Endothelial cell (in vitro differentiated cells): ENCODE measurements around the gene ZDHHC18. TPM values are rescaled to one million over a fixed set of nuclear protein-coding genes. Genes with fewer than 3 reads are reported as not detected.

ENCODE experiments used
- DNase-seq: peaks from one replicate; pipeline ENCODE4 v3.0.0; 2021; ENCODE audit warnings: low spot score
- H3K27ac Mint-ChIP-seq: one replicate; pipeline ENCODE4 v1.8.0; 2021; ENCODE audit warnings: mixed read lengths, inconsistent platforms; ENCODE audit not compliant: unreplicated experiment
- H3K27me3 Mint-ChIP-seq: one replicate; pipeline ENCODE4 v1.8.0; 2021; ENCODE audit warnings: mild to moderate bottlenecking, moderate library complexity, mixed read lengths, inconsistent platforms; ENCODE audit not compliant: unreplicated experiment
- H3K36me3 Mint-ChIP-seq: one replicate; pipeline ENCODE4 v1.8.0; 2021; ENCODE audit warnings: mild to moderate bottlenecking, low read depth, mixed read lengths, inconsistent platforms; ENCODE audit not compliant: unreplicated experiment
- H3K4me1 Mint-ChIP-seq: one replicate; pipeline ENCODE4 v1.8.0; 2021; ENCODE audit warnings: mild to moderate bottlenecking, mixed read lengths, inconsistent platforms; ENCODE audit not compliant: unreplicated experiment
- H3K4me3 Mint-ChIP-seq: one replicate; pipeline ENCODE4 v1.8.0; 2021; ENCODE audit warnings: mild to moderate bottlenecking, mixed read lengths, inconsistent platforms; ENCODE audit not compliant: unreplicated experiment
- H3K9me3 Mint-ChIP-seq: one replicate; pipeline ENCODE4 v1.8.0; 2021; ENCODE audit warnings: mixed read lengths, inconsistent platforms; ENCODE audit not compliant: unreplicated experiment
- total RNA-seq: library from RNA; stranded (reverse); fragmentation: NEBNext Ultra II Directional; extraction: Animal tissue kit (Norgen Biotek cat#: 25700); gene quantifications from one replicate; pipeline ENCODE4 v1.2.1, GENCODE V29; 2021; ENCODE audit not compliant: unreplicated experiment
- TF ChIP-seq, protein P1 (sequence below): fragments of 200-600 bp; sonication (generic); IDR thresholded peaks from one replicate; pipeline ENCODE4 v1.5.0; 2021; ENCODE audit warnings: antibody characterized with exemption; ENCODE audit not compliant: unreplicated experiment

The ZDHHC18 gene
- total RNA-seq, 1 donor from 2014 or later: 32.4 TPM

DNA sequence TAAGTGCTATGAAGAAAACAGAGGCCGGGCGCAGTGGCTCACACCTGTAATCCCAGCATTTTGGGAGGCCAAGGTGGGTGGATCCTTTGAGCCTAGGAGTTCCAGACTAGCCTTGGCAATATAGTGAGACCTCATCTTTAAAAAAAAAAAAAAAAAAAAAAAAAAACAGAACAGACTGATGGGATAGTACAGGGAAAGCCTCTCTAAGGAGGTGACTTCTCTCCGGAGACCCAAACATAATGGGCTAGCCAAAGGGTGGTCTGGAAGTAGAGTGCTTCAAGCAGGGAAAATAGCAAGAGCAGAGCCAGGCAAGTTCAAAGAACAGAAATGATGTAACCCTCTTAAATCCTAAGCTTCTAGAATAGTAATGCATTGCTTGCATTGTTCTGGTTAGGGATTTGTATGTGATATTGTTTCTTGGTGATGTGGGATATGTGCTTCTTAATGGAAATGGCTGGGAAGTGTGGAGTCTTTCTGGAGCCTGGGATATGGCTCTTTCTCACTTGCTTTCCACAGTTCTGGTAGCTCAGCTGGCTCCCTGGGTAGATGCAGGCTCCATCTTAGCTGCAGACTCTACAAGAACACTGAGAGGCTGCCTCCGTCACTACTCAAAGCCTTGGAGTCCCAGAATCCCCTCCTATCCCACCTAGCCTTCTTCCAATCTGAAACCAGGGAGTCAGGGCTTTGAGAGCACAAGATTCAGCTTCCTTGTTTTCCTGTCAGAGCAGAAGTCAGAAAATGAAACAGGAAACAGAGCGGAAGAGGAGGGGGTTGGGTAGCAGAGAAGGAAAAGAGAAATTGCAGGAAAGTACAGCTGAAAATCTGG lies 40.7 kb upstream of the ZDHHC18 start:
- Mint-ChIP-seq H3K4me3 (peak overlapping the region; percentile 97), H3K4me1 (peaks cover 57% of the 10 kb centered on the region), H3K36me3 (peaks cover 10% of the 10 kb centered on the region), H3K27me3 (peaks cover 17% of the 10 kb centered on the region), H3K27ac (peak overlapping the region; percentile 99), H3K9me3 (no peaks in the 10 kb centered on the region)
- TF ChIP-seq, protein P1, sequence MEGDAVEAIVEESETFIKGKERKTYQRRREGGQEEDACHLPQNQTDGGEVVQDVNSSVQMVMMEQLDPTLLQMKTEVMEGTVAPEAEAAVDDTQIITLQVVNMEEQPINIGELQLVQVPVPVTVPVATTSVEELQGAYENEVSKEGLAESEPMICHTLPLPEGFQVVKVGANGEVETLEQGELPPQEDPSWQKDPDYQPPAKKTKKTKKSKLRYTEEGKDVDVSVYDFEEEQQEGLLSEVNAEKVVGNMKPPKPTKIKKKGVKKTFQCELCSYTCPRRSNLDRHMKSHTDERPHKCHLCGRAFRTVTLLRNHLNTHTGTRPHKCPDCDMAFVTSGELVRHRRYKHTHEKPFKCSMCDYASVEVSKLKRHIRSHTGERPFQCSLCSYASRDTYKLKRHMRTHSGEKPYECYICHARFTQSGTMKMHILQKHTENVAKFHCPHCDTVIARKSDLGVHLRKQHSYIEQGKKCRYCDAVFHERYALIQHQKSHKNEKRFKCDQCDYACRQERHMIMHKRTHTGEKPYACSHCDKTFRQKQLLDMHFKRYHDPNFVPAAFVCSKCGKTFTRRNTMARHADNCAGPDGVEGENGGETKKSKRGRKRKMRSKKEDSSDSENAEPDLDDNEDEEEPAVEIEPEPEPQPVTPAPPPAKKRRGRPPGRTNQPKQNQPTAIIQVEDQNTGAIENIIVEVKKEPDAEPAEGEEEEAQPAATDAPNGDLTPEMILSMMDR: no peak
- DNase-seq: peak; percentile 19

DNA sequence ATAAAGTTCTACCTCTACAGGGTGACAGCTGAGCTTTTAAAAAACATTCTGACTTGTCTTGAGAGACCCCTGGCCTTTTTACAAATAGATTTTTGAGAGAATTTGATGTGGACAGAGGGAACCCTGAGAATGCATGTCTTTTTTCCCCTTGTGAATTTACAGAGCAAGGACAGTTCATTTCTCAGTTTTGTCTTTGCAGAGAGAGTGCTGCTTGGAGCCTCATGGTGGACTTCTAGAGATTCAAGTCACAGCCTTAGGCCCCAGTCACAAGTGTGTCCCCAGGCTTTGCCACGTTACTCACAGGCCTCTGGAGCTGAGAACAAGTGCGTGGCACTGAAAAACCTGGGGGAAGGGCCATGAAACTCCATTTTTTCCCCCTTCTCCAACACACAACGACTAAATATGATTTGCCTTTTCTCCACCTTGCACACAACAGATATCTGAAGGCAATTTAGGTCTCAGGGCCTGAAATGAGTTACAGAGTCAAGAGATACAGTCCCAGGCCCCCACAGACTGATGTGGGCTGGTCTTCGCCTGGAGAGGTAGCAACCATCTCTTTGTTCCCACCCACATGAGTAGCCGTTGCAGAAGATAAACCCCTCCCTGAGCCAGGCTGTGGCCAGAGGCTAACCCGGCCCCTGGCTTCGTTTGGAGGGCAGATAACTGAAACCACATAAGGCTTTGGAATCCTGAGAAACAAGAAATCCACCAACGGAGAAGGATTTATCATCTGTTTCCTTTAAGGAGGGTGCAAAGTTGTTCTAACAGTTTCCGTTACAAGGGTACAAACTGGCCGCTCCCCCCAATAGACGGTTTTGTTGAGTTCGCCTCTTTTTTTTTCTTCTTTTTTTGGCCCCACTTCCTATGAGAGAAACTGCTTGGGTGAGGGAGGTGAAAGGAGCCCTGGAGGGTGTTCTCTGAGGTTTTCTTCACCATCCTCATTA lies 39.8 kb upstream of the ZDHHC18 start:
- no peaks in the 10 kb centered on the region for H3K9me3 Mint-ChIP-seq
- peaks cover 66% of the 10 kb centered on the region for H3K4me1 Mint-ChIP-seq
- TF ChIP-seq, protein P1: no peak
- DNase-seq: peak; percentile 46
- peaks cover 5% of the 10 kb centered on the region for H3K36me3 Mint-ChIP-seq
- H3K27ac Mint-ChIP-seq: peak overlapping the region; percentile 99
- peak overlapping the region; percentile 97 for H3K4me3 Mint-ChIP-seq
- peaks cover 17% of the 10 kb centered on the region for H3K27me3 Mint-ChIP-seq

DNA sequence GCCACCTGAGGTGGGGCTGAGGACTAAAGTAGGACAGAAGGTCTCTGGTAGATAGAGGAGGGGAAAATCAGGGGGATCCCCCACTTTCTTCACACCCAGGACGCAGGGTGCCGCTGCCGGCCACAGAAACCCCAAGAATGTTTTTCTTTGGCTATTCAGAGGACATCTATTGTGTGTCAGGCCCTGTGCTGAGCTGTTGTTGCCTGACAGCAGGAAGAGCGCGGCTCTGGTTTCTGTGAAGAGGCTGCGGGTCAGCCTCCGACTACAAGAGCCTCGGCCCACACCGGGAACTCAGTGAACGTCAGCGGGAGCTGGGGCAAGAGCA lies 39.1 kb upstream of the ZDHHC18 start:
- TF ChIP-seq, protein P1: no peak
- Mint-ChIP-seq H3K36me3 (peaks cover 5% of the 10 kb centered on the region), H3K9me3 (no peaks in the 10 kb centered on the region), H3K27me3 (peaks cover 16% of the 10 kb centered on the region), H3K4me3 (peak overlapping the region; percentile 97), H3K4me1 (peaks cover 67% of the 10 kb centered on the region), H3K27ac (peak overlapping the region; percentile 99)
- no peak for DNase-seq

DNA sequence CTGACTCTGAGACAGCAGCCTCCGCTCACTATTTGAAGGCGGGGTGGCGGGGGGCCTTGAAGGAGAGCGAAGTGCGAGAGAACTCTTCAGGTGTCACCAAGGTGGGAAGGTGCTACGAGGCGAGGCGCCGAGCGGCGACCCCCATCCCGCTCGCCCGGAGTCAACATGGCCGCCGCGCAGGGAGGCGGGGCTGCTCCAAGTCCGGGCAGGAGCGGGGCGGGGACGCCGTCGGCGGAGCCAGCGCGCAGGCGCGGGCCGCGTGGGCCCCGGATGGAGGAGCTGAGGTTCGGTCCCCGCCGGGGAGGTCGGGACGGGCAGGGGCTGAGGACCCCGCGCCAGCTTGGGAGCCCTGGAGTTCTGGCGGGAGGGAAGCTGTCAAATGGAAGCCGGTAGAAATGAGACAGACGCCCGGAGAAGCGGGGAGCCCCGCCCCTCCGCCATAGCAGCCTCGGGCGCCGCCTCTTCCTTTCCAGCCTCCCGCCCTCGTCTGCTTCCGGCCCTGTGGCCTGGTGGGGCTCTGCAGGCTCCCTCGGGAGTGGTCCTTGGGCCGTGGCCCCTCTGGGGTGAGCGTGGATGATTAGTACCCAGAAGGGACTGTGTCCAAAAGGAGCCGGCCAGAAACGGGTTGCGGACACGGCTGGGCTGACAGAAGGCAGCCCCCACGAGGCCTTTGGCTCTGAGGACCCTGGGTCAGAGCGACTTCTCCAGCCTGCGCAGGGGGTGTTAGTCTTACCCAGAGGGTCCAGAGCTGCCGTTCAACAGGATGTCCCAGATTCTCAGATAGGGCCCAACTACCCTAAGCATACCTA lies 38.6 kb upstream of the ZDHHC18 start, which contains the start of gene PIGV:
Gene PIGV (plus strand): TSS at position 245 of the 809 bp plus-strand sequence. CDS start 2,866 bp downstream, outside the sequence.
- TF ChIP-seq, protein P1: peak; percentile 19
- H3K36me3 Mint-ChIP-seq: peaks cover 2% of the 10 kb centered on the region
- DNase-seq: peak; percentile 93
- H3K9me3 Mint-ChIP-seq: no peaks in the 10 kb centered on the region
- peak within 1 kb of the TSS; percentile 99 for H3K27ac Mint-ChIP-seq
- H3K4me3 Mint-ChIP-seq: peak within 1 kb of the TSS; percentile 97
- H3K27me3 Mint-ChIP-seq: peaks cover 18% of the 10 kb centered on the region
- H3K4me1 Mint-ChIP-seq: peaks cover 64% of the 10 kb centered on the region
